DMS153 treated with DMSO at 0.1 percent for 48 hours (cell line): ENCODE measurements around the gene BCL11A.

ENCODE experiments used
- DNase-seq: peaks from one replicate; lab custom pipeline; 2025; ENCODE audit not compliant: unreplicated experiment; lab: John Stamatoyannopoulos, UW

Gene BCL11A

DNA sequence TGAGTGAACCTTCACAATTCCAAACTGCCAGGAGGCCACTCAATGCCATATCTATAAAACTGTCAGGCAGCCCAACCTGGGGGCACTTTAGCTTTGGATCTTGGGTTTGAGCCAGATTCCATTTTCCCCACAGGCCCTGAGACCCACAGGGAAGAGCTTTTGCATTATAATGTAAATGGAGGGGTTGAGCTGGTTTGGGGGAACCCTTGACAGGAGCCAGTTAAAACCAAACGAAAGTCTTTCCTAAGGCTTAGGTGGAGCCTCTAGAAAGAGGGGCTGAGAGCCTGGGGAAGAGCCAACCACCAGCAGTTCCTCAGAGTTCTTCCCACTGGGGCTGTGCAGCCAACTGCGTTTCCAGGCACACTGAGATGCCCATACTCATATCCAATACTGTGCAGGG, 42.7 kb downstream of the BCL11A start:
- no peak for DNase-seq

GRCh38 chr2:60509066-60509465, 44.4 kb downstream of the BCL11A start:
- DNase-seq = no peak

- no peak for DNase-seq
Measured at GRCh38 chr2:60508339-60508917, 45.0 kb downstream of the BCL11A start.

- DNase-seq = no peak
Measured at GRCh38 chr2:60507211-60507965, 46.1 kb downstream of the BCL11A start.

DNA sequence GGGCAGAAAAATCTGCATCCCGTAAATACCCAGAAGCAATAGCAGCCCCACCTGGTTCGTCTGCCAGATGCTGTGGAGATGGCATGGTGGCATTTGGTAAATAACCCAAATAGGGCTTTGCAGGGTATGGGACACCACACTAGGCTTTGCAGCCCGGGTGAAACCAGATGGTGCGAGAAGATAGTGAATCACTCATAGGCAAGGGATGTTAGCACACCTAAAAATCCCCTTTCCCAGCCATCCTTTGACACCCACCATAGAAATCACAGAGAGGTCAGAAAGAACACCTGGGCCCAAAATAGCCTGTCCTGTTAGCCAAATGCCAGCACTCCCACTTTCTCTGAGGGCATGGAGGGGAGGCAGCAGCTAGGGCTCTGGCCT, 47.6 kb downstream of the BCL11A start:
- no peak for DNase-seq

DNA sequence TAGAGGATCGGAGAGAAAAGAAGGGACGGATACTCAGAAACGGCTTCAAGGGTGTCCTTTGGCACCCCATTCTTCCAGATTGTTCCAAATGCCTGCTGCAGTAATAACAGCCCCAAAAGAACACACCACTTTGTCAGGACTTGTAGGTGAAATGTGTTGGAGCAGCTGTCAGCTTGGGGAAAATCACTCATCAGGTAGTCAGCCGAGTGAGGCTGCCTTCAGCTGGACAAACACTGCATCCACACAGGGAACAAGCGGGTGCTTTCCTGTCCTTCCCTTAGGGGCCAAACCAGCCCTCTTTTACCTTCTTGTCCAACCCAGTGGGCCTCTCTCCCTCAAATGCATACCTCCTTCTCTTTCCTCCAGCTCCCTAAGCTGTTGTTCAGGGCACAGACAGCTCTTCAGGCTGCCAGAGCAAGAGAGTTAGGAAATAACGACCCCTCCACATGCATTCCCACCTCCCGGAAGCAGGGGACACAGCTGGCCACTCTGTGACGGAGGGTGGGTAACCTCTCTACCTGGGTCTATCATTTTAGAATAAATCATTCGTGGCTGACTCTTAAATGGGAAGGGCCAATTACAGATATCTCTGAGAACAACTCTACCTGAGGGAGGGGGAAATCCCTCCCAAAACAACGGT, 48.1 kb downstream of the BCL11A start:
- no peak for DNase-seq

GRCh38 chr2:60504049-60504448, 49.4 kb downstream of the BCL11A start:
- DNase-seq = no peak

DNA sequence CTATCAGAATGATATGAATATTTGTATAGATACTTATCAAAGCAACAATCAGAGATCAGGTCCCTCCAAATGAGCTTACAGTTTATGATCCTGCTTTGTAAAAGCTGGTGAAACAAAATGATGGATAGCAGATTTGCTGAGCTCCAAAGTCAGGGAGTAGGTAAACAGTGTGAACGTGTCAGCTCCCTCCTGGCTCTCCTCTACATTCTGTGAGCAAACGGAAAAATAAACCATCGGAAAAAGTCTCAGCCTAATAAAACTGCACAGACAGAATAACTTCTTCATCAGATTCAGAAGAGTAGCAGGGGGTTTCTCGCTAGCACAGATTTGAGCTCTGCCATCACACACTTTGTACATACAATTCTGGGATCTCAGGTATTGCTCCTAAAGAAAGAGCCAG, 51.3 kb downstream of the BCL11A start:
- DNase-seq = no peak

DNA sequence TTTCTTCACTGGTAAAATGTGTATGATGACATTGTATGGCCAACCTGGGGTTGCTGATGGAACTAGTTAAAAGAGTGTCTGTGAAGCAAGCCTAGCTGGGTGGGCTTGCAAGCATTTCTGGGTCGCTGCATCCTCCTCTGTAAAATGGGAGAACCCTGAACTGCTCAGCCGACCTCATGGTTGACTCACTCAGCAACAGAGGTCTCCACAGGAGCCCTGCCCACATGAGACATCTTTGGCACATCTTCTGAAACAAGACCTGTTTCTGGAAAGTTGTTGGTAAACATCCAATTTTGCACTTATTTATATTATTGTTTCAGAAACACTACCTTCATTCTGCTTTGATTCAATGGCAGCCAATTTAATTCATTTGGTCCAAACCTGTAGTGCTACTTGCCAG, 52.6 kb downstream of the BCL11A start:
- DNase-seq = no peak

- DNase-seq = peak; percentile 31
Measured at GRCh38 chr2:60499651-60500265, 53.7 kb downstream of the BCL11A start.

GRCh38 chr2:60498816-60499429, 54.5 kb downstream of the BCL11A start:
- no peak for DNase-seq

DNA sequence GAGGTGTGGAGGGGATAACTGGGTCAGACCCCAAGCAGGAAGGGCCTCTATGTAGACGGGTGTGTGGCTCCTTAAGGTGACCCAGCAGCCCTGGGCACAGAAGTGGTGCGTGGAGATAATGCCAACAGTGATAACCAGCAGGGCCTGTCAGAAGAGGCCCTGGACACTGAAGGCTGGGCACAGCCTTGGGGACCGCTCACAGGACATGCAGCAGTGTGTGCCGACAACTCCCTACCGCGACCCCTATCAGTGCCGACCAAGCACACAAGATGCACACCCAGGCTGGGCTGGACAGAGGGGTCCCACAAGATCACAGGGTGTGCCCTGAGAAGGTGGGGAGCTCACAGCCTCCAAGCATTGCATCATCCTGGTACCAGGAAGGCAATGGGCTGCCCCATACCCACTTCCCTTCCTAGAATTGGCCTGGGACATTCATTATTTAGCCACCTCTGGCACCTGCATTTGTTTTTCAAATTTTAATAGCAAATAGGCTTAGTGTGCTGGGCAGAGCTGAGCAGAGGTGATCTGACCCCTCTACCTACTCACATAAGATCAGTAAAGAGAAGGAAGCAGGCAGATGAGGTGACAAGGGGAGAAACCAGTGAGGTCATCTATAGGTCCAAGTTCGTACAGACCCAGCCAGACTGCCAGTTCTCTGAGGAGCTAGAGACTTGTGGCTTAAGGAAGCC, 55.2 kb downstream of the BCL11A start:
- no peak for DNase-seq

GRCh38 chr2:60497500-60497899, 56.0 kb downstream of the BCL11A start:
- no peak for DNase-seq

GRCh38 chr2:60496956-60497355, 56.5 kb downstream of the BCL11A start:
- no peak for DNase-seq

- no peak for DNase-seq
Measured at GRCh38 chr2:60496475-60496874, 57.0 kb downstream of the BCL11A start.

DNA sequence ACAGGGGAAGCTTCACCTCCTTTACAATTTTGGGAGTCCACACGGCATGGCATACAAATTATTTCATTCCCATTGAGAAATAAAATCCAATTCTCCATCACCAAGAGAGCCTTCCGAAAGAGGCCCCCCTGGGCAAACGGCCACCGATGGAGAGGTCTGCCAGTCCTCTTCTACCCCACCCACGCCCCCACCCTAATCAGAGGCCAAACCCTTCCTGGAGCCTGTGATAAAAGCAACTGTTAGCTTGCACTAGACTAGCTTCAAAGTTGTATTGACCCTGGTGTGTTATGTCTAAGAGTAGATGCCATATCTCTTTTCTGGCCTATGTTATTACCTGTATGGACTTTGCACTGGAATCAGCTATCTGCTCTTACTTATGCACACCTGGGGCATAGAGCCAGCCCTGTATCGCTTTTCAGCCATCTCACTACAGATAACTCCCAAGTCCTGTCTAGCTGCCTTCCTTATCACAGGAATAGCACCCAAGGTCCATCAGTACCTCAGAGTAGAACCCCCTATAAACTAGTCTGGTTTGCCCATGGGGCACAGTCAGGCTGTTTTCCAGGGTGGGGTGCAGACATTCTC, 58.3 kb downstream of the BCL11A start:
- DNase-seq = no peak

DNA sequence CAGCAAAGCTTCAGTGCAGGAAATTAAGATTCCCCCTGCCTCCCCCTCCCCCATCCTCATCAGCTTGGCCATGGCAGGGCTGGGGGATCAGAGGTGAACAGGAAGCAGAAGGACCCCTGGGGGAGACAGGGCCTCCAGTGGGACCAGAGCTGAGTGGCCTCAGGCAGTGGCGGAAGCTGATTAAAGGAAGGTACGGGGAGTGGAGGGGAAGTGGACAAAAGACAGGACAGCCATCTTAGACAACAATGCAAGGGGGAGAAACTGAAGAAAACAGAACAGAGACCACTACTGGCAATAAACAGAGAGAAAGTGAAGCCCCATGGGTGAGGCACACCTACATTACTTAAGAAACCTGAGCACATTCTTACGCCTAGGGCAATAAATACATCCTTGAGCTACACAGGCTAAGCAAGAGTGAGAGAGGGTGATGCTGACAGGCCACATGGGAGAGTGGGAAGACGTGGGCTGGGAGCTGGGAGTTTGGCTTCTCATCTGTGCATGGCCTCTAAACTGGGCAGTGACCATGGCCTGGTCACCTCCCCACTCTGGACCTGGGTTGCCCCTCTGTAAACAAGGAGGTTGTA, 59.6 kb downstream of the BCL11A start:
- DNase-seq = no peak

- DNase-seq = no peak
Measured at GRCh38 chr2:60492548-60492947, 60.9 kb downstream of the BCL11A start.

GRCh38 chr2:60490848-60491247, 62.6 kb downstream of the BCL11A start:
- DNase-seq = no peak

DNA sequence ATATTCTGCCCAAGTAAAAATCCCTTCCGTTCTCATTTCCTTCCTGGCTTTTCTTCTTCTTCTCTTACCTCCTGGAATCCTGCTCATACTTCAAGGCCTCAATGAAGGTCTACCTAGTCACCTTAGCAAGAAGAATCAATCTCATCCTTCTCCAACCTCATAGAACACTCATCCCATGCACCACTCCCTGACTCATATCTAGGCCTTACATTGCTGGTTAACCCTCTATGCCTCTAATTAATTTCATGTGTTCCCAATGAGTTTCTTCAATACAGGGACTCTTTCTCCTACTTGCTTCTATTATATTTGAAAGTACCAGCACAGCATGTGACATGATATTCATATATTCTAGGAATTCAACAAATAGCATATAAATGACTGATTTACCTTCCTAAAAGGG, 63.0 kb downstream of the BCL11A start:
- DNase-seq = no peak
